Thymus (tissue), 2 donors: ENCODE data around the gene CCNB3. TPM values are rescaled to one million over a fixed set of nuclear protein-coding genes. Genes with fewer than 3 reads are reported as not detected.

Experiments used
- polyA plus RNA-seq: library from polyadenylated mRNA; stranded (reverse); fragments of 200-250 nt; gene quantifications from one replicate; pipeline ENCODE4 v1.2.3, GENCODE V29; 2013
- total RNA-seq: library from RNA; stranded (reverse); fragments of 120-200 nt; gene quantifications from one replicate; pipeline ENCODE4 v1.2.4, GENCODE V29; 2013
- donor health status: healthy.

CCNB3 gene
- total and polyA plus RNA-seq, 2 donors = 0.42 to 0.50 TPM

Other genes starting within 250 kb of the CCNB3 start
- not detected for gene AKAP4, start 3.8 kb upstream of the CCNB3 start, total RNA-seq
- gene AKAP4, start 3.8 kb upstream of the CCNB3 start, polyA plus RNA-seq = 0.05 TPM